SH-SY5Y (cell line): Measurements from ENCODE around the gene CLN5.

Source experiments
- GATA2 ChIP-seq: IDR thresholded peaks from 2 replicates; pipeline ENCODE4 v1.6.1; 2011; ENCODE audit warnings: mild to moderate bottlenecking, low read depth, low read length
- GATA3 ChIP-seq: IDR thresholded peaks from 2 replicates; pipeline ENCODE4 v1.6.1; 2011; ENCODE audit warnings: low read depth, mild to moderate bottlenecking, low read length, moderate library complexity

GRCh38 chr13:76991796-76992547 is at the start of gene CLN5:
- no peak; the same call in 1 of the 2 replicates for TF ChIP-seq GATA2
- no peak for TF ChIP-seq GATA3
